HS-27A (cell line): ENCODE results near the gene MYO18A.
"Not testable (repeated sequence)": the region's sequence is repeated elsewhere in the genome, so short reads cannot be mapped to it uniquely, and the experiment has no call there.

Source experiments
- DNase-seq: peaks from one replicate; pipeline ENCODE4 v3.0.0-alpha.2; 2012; ENCODE audit warnings: low read depth, missing footprints

Gene MYO18A

DNA sequence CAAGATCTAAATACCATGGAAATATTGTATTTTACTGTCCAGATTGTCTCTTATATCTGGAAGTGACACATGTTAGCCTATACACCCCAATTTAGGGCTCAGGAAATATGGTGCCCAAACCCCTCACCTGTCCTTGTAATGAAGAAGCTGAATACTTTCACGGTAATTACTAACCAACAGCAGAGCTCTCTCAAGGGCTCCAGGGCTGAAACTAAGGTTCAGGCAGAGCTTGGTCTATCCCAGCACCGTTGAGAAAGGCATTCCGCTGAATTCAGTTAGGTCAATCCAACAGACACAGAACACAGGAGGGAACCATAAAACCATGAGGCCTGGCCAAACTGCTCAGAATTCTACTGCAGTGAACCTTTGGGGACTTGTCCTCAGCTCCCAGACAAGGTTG, 14.9 kb downstream of the MYO18A start:
- no peak for DNase-seq

DNA sequence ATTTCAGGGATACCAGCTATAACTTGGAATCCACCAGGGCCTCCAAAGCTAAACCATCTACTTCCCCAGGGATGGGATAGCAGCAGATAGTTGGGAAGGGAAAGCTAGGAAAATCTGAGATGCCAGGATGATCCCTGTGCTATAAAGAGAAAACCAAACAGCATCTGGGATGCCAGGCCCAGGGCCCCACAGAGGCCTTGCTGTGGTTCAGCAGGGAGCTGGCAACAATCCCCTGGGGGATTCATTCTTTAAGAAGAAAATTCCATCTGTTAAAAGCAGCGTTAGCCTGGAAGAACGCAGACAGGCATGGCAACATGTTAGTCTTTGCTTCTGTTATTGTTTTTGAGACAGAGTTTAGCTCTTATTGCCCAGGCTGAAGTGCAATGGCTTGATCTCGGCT, 16.6 kb downstream of the MYO18A start:
- DNase-seq = no peak

DNA sequence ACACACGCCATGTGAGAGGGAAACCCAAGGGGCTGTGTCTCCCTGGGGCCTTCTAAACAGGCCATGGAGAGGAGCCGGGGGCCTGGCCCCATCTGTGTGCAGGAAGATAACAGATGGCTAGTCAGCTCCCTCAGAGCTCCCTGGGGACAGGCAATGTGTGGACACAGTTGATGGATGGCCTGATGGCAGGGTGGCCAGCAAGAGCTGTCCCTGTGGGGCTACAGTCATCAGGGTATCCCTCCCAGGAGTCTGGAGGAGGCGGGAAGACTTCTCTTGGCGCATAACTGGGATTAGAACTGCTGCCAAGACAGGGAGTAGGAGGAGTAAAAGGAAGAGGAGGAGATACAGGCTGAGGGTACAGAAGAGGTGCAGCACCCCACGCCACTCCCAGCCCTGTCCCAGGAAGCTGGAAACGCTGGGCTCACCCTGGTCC, 17.3 kb downstream of the MYO18A start:
- no peak for DNase-seq

DNA sequence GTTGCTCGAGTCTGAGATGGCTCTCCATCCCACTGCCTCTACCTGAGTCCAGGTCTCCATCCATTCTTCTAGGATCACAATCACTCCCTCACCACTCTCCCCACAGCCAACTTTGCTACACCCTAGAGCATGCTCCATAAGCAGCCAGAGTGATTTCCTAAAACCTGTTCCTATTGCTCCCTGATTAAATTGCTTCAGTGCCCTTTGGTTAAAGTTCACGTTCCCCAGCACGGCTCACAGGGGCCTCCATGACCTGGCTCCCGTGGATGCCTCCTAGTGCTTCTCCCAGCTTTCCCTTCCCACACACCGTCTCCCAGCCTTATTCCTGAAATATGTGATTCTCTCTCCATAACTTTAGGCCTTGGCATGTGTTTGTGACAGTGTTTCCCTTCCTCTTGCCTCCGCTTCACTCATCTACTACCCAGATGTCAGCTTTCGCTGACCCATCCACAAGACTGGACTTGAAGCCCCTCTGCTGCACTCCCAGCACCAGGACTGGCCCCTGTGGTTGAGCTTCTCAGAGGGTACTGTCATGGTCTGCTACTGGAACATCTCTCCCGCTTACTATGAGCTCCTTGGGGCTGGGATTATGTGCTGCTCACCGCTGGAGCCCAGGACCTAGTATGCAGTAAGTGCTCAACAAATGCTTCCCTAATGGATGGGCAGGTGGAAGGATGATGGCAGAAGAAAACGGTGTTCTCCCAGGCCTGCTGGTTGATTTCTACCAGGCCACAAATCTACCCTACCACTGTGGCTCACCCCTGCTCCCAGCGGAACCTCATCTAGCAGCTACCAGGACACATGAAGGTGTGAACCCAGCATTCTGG, 17.9 kb downstream of the MYO18A start:
- no peak for DNase-seq

DNA sequence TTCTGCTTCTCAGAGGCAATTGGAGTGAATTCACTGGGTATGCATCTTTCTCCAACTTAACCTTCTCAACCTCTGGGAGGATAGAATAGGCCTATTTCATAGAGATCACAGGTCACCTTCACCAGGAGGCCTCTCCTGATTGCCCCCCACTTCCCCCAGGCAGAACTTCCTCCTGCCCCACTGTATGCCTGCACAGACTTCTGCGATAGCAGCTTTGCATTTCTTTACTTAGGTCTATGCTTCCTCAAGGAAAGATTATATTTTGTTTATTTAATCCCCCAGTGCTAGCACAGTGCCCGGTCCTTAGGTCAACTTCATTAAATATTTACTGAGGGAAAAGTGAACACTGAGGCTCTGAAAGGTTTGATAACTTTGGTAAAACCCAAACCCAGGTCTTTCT, 19.9 kb downstream of the MYO18A start:
- DNase-seq = no peak

DNA sequence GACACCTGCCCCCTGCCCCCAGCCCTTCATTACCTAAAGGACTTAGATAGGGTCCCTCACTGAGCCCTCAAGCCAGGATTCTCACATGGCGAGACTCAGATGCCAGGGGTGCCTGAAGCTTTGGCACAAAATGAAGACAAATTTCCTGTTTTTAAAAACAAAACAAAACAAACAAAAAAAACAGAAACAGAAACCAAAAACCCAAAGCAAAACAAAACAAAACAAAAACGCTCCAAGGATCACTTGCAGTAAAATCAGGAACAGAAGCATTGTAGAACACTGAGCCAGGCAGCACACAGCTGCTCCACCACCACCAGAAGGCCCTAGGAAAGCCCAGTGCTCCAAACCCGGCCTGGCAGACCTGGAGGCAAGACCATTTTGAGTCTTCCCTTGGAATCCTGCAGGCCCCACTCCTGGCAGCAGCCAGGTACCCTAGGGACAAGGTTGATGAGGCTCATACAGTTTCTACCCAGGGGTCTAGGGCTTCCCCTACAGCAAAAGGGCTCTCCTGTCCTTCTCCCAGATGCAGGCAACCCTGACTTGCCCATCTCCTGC, 20.8 kb downstream of the MYO18A start:
- no peak for DNase-seq

DNA sequence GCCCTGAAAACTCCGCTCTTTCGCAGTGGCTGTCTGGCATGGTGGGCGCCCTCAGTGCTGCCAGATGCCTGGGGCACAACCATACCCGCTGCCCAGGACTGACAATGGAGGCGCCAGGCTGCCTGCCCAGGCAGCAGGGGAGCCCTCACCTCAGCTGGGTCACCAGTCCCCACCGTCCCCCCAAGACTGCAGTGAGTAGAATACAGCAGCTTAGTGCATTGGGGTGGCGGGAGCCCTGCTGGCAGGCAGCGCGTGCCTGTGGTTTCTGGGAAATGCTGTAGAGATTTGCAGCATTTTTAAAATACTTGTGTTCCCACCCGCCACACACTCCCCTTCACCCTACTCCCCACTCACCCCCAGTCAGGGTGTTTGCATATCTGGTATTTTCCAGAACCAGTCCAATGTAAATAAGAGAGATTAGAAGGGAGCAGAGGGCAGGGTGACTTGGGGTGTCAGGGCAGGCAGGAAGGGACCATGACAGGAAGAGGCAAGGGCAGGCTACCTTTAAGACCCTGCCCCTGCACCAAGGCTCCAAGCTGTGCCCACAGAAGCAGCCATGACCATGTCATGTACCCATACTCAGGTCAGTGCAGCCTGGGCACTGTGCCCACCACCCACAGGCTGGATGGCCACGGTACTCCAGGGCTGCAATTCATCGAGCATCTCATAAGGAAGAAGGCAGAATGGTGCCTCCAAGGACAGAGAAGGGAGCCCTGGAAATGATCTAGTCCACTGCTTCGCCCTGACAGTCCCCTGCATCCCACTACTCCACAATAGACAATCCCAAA, 21.5 kb downstream of the MYO18A start:
- DNase-seq = no peak

DNA sequence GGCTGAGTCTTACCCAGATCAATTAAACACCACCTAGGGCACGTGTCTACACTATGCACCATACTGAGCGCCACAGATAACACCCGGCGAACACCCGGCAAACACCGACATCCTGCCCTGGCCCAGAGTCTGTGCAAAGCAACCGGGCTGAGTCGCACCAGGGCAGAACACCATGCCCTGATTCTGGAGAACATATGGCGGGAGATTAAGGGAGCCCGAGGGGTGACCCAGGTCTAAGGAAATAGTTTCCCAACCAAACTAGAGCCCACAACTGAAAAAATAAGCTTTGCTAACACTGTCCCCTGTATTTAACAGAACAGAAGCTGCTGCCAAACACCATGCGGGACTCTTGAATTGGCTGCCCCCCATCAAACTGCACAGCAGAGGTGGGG, 22.1 kb downstream of the MYO18A start:
- DNase-seq = no peak

DNA sequence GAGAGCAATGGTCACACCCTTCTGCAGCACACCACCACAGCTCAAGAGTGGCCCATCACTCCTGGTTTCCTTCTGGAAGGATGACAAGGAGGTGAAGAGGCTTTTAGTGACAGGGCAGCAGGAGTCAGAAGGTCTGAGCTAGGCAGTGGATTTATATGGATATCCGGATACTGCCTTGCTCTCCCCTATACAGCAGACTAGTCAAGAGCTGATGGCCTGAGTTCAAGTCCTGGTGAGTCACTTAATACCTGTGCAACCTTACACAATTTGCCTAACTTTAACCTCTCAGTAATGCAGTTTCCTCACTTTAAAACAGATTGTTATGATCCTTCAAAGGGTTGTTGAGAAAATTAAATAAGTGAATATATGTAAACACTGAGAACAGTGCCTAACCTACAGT, 22.9 kb downstream of the MYO18A start:
- no peak for DNase-seq

DNA sequence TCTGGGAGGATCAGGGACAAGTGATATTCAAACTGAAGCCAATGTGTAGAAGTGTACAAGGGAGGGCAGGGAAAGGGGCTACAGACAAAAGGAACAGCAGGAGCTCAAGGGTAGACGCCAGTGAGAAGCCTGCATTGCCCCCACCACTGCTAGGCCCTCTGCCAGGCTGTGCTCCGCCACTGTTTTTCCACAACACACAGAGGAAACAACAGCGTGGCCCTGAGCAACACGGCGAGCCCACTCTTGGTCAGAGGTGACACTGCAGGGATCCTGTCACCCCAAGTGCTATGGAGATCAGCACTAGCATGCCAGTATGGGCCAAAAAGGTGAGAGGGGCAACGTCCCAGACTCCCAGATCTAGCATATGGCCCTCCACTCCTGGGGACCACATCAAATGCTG, 23.4 kb downstream of the MYO18A start:
- no peak for DNase-seq

DNA sequence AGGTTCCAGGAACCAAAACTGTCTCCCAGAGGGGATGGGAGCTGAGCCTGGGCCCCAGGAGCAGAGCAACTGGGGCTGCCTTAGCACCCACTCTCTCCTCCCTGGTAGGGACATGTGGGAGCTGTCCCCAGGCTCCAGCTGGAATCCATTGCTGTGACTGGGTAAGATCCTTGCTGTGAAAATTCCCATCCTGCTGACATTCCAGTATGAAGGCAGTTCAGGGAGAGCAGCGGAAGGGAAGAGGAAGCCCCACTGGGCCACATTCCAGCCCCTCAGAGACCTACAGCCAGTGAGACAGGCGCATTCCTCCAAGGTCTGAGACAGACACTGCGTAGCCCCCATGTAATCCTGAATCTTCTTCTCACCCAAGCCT, 24.2 kb downstream of the MYO18A start:
- no peak for DNase-seq

DNA sequence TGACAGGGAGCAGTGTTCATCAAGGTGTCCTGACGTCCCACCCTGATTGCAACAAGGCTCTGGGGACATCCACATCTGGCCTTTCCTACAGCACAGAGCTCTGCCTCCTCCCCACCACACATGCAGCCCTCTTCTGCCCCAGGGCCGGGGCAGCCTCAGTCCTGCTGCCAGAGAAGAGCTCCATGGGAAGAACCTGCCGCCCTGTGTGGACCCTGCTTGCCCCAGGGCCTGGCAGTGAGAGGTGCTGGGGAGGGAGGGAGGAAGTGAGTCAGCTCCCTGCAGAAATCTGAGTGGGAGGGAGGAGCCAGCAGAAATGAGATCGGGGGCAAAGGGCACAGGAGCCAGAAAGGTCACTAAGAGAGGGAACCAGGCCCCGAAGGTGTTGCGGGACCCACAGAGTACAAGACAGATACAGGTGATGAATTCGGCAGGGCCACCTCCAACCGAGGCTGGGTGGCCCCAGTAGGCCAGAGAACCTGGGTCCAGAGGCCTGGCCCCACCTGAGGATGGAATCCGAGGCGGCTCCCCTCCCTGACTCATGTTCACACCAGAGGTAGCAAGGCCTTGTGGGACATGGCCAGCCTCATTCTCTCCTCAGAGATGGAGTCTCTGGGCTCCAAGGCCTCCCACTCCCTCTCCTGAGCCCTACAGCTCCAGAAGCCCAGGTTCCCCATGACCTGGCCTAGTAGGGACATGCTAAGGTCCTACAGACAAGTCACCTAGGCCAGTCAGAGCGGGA, 24.8 kb downstream of the MYO18A start:
- no peak for DNase-seq

DNA sequence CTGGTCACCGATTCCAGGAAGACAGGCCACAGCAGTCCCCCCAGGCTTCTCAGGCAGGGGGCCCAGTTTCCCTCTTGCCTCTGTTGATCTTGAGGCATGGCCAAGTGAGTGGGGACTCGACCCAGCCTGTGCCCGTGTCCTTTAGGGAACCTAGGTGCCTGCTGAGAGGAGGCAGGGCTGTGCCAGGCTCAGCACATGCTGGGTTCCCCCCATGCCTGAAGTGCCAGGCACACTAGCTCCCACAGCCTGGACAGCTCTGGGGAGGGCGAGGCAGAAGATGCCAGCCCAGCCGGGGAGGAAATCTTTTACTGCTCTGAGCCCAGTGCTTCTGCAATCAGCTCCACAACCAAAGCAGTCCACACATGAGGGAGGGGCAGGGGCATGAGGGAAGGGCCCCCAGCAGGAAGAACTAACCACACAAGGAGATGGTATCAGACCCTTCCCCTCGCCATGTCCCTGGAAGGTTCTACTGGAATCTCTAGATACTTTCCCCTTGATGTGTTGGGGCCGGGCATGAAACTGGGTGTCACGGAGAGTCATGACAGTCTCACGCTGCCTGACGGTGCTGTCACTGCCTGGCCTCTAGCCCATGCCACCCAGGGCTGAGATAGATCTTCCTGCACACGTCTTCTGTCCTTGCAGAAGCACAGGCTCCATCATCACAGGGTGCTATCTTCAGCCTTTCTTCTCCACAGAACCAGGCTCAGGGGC, 25.5 kb downstream of the MYO18A start:
- DNase-seq = no peak

DNA sequence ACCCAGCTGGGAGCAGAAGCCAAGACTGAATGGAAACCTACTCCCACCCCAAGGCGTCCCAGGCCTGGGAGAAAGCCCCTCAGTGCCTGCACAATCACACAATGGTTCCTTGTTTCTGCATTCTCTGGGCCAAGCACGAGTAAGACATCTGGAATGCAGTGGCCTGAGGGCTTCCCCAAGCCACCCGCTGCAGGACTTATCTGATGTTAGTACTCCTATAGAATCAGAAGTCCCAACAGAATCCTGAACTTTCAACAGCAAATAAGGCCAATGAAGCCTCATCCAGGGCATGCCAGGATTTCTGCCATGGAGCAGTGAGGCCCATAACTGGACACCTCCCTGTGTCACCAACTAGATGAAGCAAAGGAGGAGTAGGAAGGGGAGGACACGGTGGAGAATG, 28.6 kb downstream of the MYO18A start:
- DNase-seq = no peak

DNA sequence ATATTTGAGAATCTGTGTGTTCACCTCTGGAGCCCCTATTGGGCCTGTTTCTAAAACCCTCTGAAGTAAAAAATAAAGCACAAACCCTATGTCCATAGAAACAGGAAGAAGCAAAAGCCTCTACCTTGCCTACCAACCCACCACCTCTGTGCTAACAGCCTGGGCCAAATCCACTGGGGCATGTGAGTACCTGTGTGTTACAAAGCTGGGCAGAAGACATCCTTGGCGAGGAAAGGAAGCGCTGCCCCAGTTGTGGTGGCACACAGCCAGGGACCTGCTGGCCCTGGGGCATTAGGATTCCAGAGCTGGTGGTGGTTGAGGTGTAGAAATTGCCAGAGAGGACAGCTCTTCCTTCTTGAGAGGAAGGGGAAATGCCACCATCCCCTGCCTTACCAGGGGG, 30.0 kb downstream of the MYO18A start:
- no peak for DNase-seq

DNA sequence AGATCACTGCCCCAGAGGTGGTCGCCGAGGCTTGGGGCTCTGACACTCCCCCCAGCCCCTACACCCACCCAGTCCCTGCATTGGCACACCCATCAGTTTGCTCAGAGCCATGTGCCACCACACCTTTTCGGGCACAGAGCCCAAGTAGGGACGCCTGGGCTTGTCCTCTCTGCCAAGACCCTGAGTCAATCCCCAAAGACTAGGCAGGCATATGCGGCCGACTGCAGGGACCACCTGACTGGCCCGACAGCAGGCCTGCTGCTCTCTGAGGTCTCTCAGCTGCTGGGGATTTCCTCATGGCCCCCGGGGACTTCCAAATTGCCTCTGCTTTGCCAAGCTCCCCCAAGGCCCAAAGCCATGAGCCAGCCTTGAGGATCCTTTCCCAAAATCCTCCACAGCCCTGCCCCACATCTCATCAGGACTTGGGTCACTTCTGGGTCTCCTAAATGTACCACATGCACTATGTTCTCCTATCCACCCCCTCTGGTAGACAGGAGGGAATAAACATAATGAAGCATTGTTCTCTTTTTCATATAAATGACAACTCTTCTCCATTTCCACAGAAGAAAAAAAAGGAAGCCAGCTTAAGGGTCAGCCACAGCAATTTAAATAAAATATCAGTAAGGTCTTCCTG, 30.6 kb downstream of the MYO18A start:
- DNase-seq = no peak

DNA sequence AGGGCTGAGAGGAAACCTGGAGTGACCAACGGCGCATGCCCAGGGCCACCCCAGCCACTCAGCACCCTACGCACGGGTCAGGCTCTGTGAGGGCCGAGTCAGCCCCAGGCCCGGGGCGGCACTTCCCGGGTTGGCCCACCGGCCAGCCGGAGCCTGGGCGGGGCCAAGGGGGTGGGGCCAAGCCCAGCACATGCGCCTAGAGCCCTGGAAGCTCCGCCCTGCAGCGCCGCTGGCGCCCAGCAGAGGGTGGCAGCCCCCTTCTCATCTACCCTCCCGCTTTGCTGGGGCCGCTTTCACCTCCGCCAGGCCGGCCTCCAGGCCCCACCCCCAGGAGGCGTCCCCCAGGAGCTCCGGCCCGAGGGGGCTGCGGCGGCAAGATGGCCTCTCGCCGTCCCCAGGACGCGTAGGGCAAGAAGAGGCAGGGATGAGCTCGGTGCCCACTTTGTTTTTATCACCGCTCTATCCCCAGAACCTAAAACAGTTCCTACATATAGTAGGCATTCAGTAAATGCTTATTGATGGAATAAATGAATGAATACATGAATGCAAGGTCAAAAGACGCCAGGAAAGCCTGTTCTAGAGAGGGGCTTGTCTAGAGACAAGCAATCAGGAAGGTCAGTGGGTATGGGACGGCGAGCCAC, 31.3 kb downstream of the MYO18A start:
- no peak for DNase-seq

DNA sequence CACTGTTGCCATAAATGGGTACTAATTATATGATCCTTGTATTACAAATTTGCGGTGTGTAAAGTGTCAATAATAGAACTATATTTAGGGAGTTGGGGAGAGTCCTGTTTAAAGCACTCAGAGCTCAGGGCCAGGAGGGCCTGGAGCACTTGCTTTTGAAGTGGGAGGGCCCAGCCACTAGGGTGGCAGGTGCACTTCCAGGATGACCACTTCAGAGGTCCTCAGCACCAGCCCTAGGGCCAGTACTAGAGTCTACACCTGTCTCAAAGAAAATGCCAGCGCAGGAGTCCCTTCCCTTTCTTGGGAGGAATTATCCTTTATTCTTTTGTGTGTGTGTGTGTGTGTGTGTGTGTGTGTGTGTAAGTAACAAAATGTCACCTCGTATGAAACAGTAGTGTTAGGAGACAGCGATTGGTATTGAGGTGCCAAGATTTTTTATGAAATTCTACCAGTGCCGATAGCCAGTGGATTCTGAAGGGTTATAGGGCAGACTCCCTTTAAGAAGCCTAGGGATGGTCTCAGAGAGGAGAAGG, 31.9 kb downstream of the MYO18A start:
- no peak for DNase-seq

DNA sequence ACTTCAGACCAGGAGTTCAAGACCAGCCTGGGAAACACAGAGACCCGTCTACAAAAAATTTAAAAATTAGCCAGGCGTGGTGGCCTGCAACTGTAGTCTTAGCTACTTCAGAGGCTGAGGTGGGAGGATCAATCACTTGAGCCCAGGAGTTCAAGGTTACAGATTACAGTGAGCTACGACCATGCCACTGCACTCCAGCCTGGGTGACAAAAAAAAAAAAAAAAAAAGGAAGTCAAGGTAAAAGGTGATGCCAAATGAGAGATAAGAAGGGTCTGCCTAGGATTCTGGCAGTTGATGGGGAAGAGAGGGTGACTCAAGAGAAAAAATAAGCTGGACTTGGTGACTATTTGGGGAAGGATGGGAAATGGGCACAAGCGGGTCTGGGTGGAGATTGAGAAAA, 32.5 kb downstream of the MYO18A start:
- no peak for DNase-seq

DNA sequence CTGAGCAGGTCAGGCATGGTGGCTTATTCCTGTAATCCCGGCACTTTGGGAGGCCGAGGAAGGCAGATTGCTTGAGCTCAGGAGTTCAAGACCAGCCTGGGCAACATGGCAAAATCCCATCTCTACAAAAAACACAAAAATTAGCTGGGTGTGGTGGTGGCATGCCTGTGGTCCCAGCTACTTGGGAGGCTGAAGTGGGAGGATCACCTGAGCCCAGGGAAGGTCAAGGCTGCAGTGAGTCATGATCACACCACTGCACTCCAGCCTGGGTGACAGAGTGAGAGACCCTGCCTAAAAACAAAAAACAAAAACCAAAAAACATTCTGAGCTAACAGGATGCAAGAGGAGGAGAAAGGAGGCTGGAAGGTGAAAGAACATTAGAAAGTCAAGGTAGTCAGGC, 33.0 kb downstream of the MYO18A start:
- not testable (repeated sequence) for DNase-seq
